Measurements from ENCODE around the gene KDM1A. TPM values are rescaled to one million over a fixed set of nuclear protein-coding genes. Genes with fewer than 3 reads are reported as not detected.

The KDM1A gene
- total and polyA plus RNA-seq, 2 donors (not counting 1 experiment from before 2014, with no cell fraction given): 30.2 to 47.4 TPM

GRCh38 chr1:22970096-22970495 lies 49.2 kb upstream of the KDM1A start:
- H3K27me3 ChIP-seq (replicated peaks in 1 of 4; ENCODE audit: control extremely low read depth in 1 of 4, control insufficient read depth in 3 of 4, insufficient read depth in 4 of 4, low read length in 3 of 4): peaks cover 0 to 18% (median 10%) of the 10 kb centered on the region in 4 experiments
- no peaks in the 10 kb centered on the region for H3K36me3 ChIP-seq (replicated peaks in 1 of 2; ENCODE audit: control extremely low read depth in 1 of 2, control insufficient read depth in 1 of 2, extremely low read depth in 1 of 2, insufficient read depth in 2 of 2, low read length in 1 of 2)
- H3K27ac ChIP-seq (ENCODE audit: low read length in 2 of 2): no peak overlapping the region
- POLR2A ChIA-PET: interaction anchor here (0.7 kb wide), 1 partner anchor 680 kb away, joined by 5 read pairs; no protein-coding TSS in a partner anchor
- no peaks in the 10 kb centered on the region for H3K4me1 ChIP-seq (ENCODE audit: control insufficient read depth in 2 of 2, insufficient read depth in 2 of 2, low read length in 2 of 2)
- DNase-seq (no peak), ATAC-seq (ENCODE audit: low read depth) (no peak)
- WGBS (ENCODE audit: insufficient coverage): no CpG with 5 or more reads among the region's 2 CpGs
- TF ChIP-seq EZH2 (IDR thresholded peaks at IDR 0.05; ENCODE audit: borderline replicate concordance, insufficient read depth, low read depth, low read length, poor library complexity, severe bottlenecking): no peak
- Mint-ChIP-seq H3K27ac (no peak overlapping the region), H3K9me3 (ENCODE audit: insufficient read depth) (peaks cover 6% of the 10 kb centered on the region), H3K27me3 (peaks cover 62% of the 10 kb centered on the region), H3K4me1 (no peaks in the 10 kb centered on the region), H3K4me3 (no peak overlapping the region)
- no peak overlapping the region for H2AFZ ChIP-seq (ENCODE audit: insufficient read depth, low read depth, low read length, poor library complexity, severe bottlenecking)
- no peak overlapping the region for H3K4me2 ChIP-seq (replicated peaks; ENCODE audit: low read depth, low read length, poor library complexity, severe bottlenecking)
- no peaks in the 10 kb centered on the region for H3K79me2 ChIP-seq (ENCODE audit: control insufficient read depth, insufficient read depth, low read length)
- intact Hi-C loops (cut with micrococcal nuclease): no loop called here
- H3K4me3 ChIP-seq (ENCODE audit: control extremely low read depth in 1 of 5, extremely low read depth in 1 of 5, insufficient read depth in 1 of 5, low read depth in 2 of 5, low read length in 4 of 5): no peak overlapping the region
- CTCF ChIA-PET: no interaction called here
- H4K20me1 ChIP-seq (ENCODE audit: control insufficient read depth, insufficient read depth, low read length, poor library complexity, severe bottlenecking): no peaks in the 10 kb centered on the region
- no peak overlapping the region for H3K9ac ChIP-seq (ENCODE audit: low read length)
- peaks cover 0 to 13% (median 7%) of the 10 kb centered on the region in 3 donors for H3K9me3 ChIP-seq (ENCODE audit: control extremely low read depth in 1 of 3, control insufficient read depth in 2 of 3, insufficient read depth in 1 of 3, low read length in 2 of 3)

GRCh38 chr1:22971161-22971560 lies 48.1 kb upstream of the KDM1A start:
- no peak for TF ChIP-seq EZH2 (IDR thresholded peaks at IDR 0.05; ENCODE audit: borderline replicate concordance, insufficient read depth, low read depth, low read length, poor library complexity, severe bottlenecking)
- no peak for TF ChIP-seq CTCF (IDR thresholded peaks at IDR 0.05)
- no peak overlapping the region for H3K4me3 Mint-ChIP-seq
- no peak for DNase-seq
- no peak overlapping the region for H3K27ac ChIP-seq (ENCODE audit: low read length in 2 of 2)
- H3K27me3 ChIP-seq (replicated peaks in 1 of 4; ENCODE audit: control extremely low read depth in 1 of 4, control insufficient read depth in 3 of 4, insufficient read depth in 4 of 4, low read length in 3 of 4): peaks cover 0 to 15% (median 10%) of the 10 kb centered on the region in 4 experiments
- no peak overlapping the region for H2AFZ ChIP-seq (ENCODE audit: insufficient read depth, low read depth, low read length, poor library complexity, severe bottlenecking)
- POLR2A ChIA-PET: no interaction called here
- peaks cover 0 to 12% (median 5%) of the 10 kb centered on the region in 3 donors for H3K9me3 ChIP-seq (ENCODE audit: control extremely low read depth in 1 of 3, control insufficient read depth in 2 of 3, insufficient read depth in 1 of 3, low read length in 2 of 3)
- ATAC-seq (ENCODE audit: low read depth): no peak
- peaks cover 4% of the 10 kb centered on the region for H3K9me3 Mint-ChIP-seq (ENCODE audit: insufficient read depth)
- no peaks in the 10 kb centered on the region for H3K4me1 ChIP-seq (ENCODE audit: control insufficient read depth in 2 of 2, insufficient read depth in 2 of 2, low read length in 2 of 2)
- H3K9ac ChIP-seq (ENCODE audit: low read length): no peak overlapping the region
- WGBS (ENCODE audit: insufficient coverage): 90% methylated on average over 2 of the region's 3 CpGs
- H3K4me2 ChIP-seq (replicated peaks; ENCODE audit: low read depth, low read length, poor library complexity, severe bottlenecking): no peak overlapping the region
- H3K4me1 Mint-ChIP-seq: no peaks in the 10 kb centered on the region
- no peak overlapping the region for H3K4me3 ChIP-seq (ENCODE audit: control extremely low read depth in 1 of 5, extremely low read depth in 1 of 5, insufficient read depth in 1 of 5, low read depth in 2 of 5, low read length in 4 of 5)
- no peaks in the 10 kb centered on the region for H3K36me3 ChIP-seq (replicated peaks in 1 of 2; ENCODE audit: control extremely low read depth in 1 of 2, control insufficient read depth in 1 of 2, extremely low read depth in 1 of 2, insufficient read depth in 2 of 2, low read length in 1 of 2)
- peaks cover 58% of the 10 kb centered on the region for H3K27me3 Mint-ChIP-seq
- CTCF ChIA-PET: interaction anchor here (1.5 kb wide), 1 partner anchor 214 kb away, joined by 4 read pairs; no protein-coding TSS in a partner anchor
- no peak overlapping the region for H3K27ac Mint-ChIP-seq
- no peaks in the 10 kb centered on the region for H4K20me1 ChIP-seq (ENCODE audit: control insufficient read depth, insufficient read depth, low read length, poor library complexity, severe bottlenecking)
- intact Hi-C loops (cut with micrococcal nuclease): no loop called here
- no peaks in the 10 kb centered on the region for H3K79me2 ChIP-seq (ENCODE audit: control insufficient read depth, insufficient read depth, low read length)
